DMS53 treated with DMSO at 0.1 percent for 48 hours (cell line): ENCODE measurements around the gene DHX8.

Experiments
- DNase-seq: peaks from one replicate; lab custom pipeline; 2025; ENCODE audit not compliant: unreplicated experiment; lab: John Stamatoyannopoulos, UW

Gene DHX8

GRCh38 chr17:43572368-43572980 lies 88.7 kb downstream of the DHX8 start:
- DNase-seq = no peak

- DNase-seq = no peak
Observed at GRCh38 chr17:43573579-43574321, 90.0 kb downstream of the DHX8 start.

- no peak for DNase-seq
Observed at GRCh38 chr17:43574348-43574747, 90.6 kb downstream of the DHX8 start.

- DNase-seq = no peak
Observed at GRCh38 chr17:43574896-43575525, 91.2 kb downstream of the DHX8 start.
